Esophagus (tissue), 2 donors: ENCODE measurements around the gene RIBC1. TPM values are rescaled to one million over a fixed set of nuclear protein-coding genes. Genes with fewer than 3 reads are reported as not detected.

Source experiments
- H3K27ac ChIP-seq, 2 donors: one replicate each; pipeline ENCODE4 v1.5.1; 2013; ENCODE audit warnings: low read depth in 2 of 2, mild to moderate bottlenecking in 2 of 2, inconsistent platforms in 1 of 2, low read length in 1 of 2, moderate library complexity in 1 of 2
- H3K27me3 ChIP-seq, 2 donors: one replicate each; pipeline ENCODE4 v1.6.1; 2013; ENCODE audit warnings: low read length in 2 of 2, control low read depth in 1 of 2, mild to moderate bottlenecking in 1 of 2; ENCODE audit not compliant: insufficient read depth in 2 of 2, control insufficient read depth in 1 of 2
- H3K36me3 ChIP-seq, 2 donors: one replicate each; pipeline ENCODE4 v1.6.1; 2013; ENCODE audit warnings: low read length in 1 of 2; ENCODE audit not compliant: control insufficient read depth in 2 of 2, insufficient read depth in 2 of 2
- H3K4me1 ChIP-seq, 2 donors: one replicate each; pipeline ENCODE4 v1.6.1; 2013; ENCODE audit warnings: low read length in 1 of 2; ENCODE audit not compliant: control insufficient read depth in 2 of 2, insufficient read depth in 2 of 2
- H3K4me3 ChIP-seq, 2 donors: one replicate each; pipeline ENCODE4 v1.5.1; 2013; ENCODE audit warnings: low read length in 2 of 2, mild to moderate bottlenecking in 2 of 2, low read depth in 1 of 2, moderate library complexity in 1 of 2
- H3K9me3 ChIP-seq, 2 donors: one replicate each; pipeline ENCODE4 v1.6.1; 2013; ENCODE audit warnings: mild to moderate bottlenecking in 2 of 2, low read depth in 1 of 2, low read length in 1 of 2, moderate library complexity in 1 of 2; ENCODE audit not compliant: control insufficient read depth in 2 of 2, insufficient read depth in 1 of 2
- WGBS, 2 donors: extraction: QIAGEN DNeasy Blood & Tissue Kit; methylation state at CpG; one replicate each; pipeline ENCODE4 v1.1.7; 2013; 5-methylcytosine and 5-hydroxymethylcytosine counted together
- polyA plus RNA-seq, 2 donors: library from polyadenylated mRNA; stranded (reverse); fragments of 200-250 nt; gene quantifications; one replicate each; pipeline ENCODE4 v1.2.3, GENCODE V29; 2013
- donor health status: healthy with polysubstance abuse.
- donor health status: Bipolar disorder and iron deficiency.

The RIBC1 gene
- polyA plus RNA-seq, 2 donors = 0.64 to 0.77 TPM

- H3K4me1 ChIP-seq = no peaks in the 10 kb centered on the region
- no peaks in the 10 kb centered on the region for H3K9me3 ChIP-seq
- no peak overlapping the region for H3K4me3 ChIP-seq
- no peaks in the 10 kb centered on the region for H3K27me3 ChIP-seq
- 74 to 80% methylated on average over 2 of the region's 2 CpGs for WGBS, 2 donors
- no peaks in the 10 kb centered on the region for H3K36me3 ChIP-seq
- no peak overlapping the region for H3K27ac ChIP-seq
These were observed 52.0 kb downstream of the RIBC1 start for GRCh38 chrX:53474707-53475106.

GRCh38 chrX:53476371-53476770 is 53.7 kb downstream of the RIBC1 start:
- Histone ChIP-seq H3K27me3 (no peaks in the 10 kb centered on the region), H3K36me3 (no peaks in the 10 kb centered on the region), H3K9me3 (no peaks in the 10 kb centered on the region), H3K27ac (no peak overlapping the region), H3K4me3 (no peak overlapping the region), H3K4me1 (no peaks in the 10 kb centered on the region)
- 26 to 27% methylated on average over 2 of the region's 2 CpGs for WGBS, 2 donors

GRCh38 chrX:53479301-53479700 is 56.6 kb downstream of the RIBC1 start:
- Histone ChIP-seq H3K27me3 (no peaks in the 10 kb centered on the region), H3K9me3 (no peaks in the 10 kb centered on the region), H3K27ac (no peak overlapping the region), H3K4me3 (no peak overlapping the region), H3K4me1 (no peaks in the 10 kb centered on the region), H3K36me3 (no peaks in the 10 kb centered on the region)
- WGBS, 2 donors = 74 to 81% methylated on average over 5 of the region's 5 CpGs

Other genes starting within 250 kb of the RIBC1 start
- 10 to 100 TPM; 37.1 to 42.6 TPM for gene KDM5C, start 197.7 kb upstream of the RIBC1 start, polyA plus RNA-seq
- gene IQSEC2, start 141.3 kb upstream of the RIBC1 start, polyA plus RNA-seq = 10 to 100 TPM in 1 of 2 donors, 1 to 10 TPM in 1; 7.6 to 11.6 TPM
- 10 to 100 TPM in 1 of 2 donors, 1 to 10 TPM in 1; 9.0 to 13.1 TPM for gene SMC1A, start 219 bp upstream of the RIBC1 start, polyA plus RNA-seq
- 100 to 1,000 TPM in 1 of 2 donors, 10 to 100 TPM in 1; 55.6 to 151 TPM for gene HSD17B10, start 11.5 kb downstream of the RIBC1 start, polyA plus RNA-seq